HepG2 (cell line): ENCODE measurements around the gene FBXL7. TPM values are rescaled to one million over a fixed set of nuclear protein-coding genes. Genes with fewer than 3 reads are reported as not detected.

Experiments
- ARID4A ChIP-seq: sonication (generic); formaldehyde crosslinking; IDR thresholded peaks from 2 replicates; pipeline ENCODE4 v1.5.0; 2020; ENCODE audit warnings: mild to moderate bottlenecking, missing genetic modification reagents, borderline replicate concordance
- ARNT ChIP-seq: fragments of 450-650 bp; IDR thresholded peaks from 2 replicates; pipeline ENCODE4 v1.6.1; 2017
- ATRX ChIP-seq: sonication (generic); formaldehyde crosslinking; IDR thresholded peaks from 2 replicates; pipeline ENCODE4 v1.4.0; 2020; ENCODE audit warnings: missing genetic modification reagents, borderline replicate concordance
- RBM39 ChIP-seq: fragments of 200-400 bp; formaldehyde crosslinking; IDR thresholded peaks from one replicate; pipeline ENCODE4 v1.6.1; 2018; ENCODE audit warnings: antibody characterized with exemption, mild to moderate bottlenecking, low read depth, low read length; ENCODE audit not compliant: poor library complexity, severe bottlenecking
- polyA plus RNA-seq, 8 experiments: library from polyadenylated mRNA; depleted of rRNA in 3 of 8; stranded (reverse) in 7 of 8; unstranded in 1 of 8; fragments of >200 nt; fragmentation: Illumina TruSeq in 4 of 8; extraction: Trizol in 4 of 8; gene quantifications; 2 replicates each; pipeline versions ENCODE4 v1.2.1 to v1.2.3, GENCODE V29; 2011 to 2016; ENCODE audit warnings: low read depth in 4 of 8, missing spikeins in 1 of 8, mixed read lengths in 1 of 8; ENCODE audit not compliant: insufficient read depth in 1 of 8
- total RNA-seq, 5 experiments: library from RNA; depleted of rRNA; stranded (reverse); fragments of >200 nt; fragmentation: Illumina TruSeq; extraction: Trizol; gene quantifications; 2 replicates each; pipeline ENCODE4 v1.2.3, GENCODE V29; 2016; ENCODE audit warnings: low read depth in 1 of 5
- TF ChIP-seq, protein P1 (sequence below): sonication (generic); formaldehyde crosslinking; IDR thresholded peaks from one replicate; pipeline ENCODE4 v1.5.1; 2020; ENCODE audit warnings: mild to moderate bottlenecking, missing genetic modification reagents; ENCODE audit errors: not compliant biosample characterization

The FBXL7 gene
- total and polyA plus RNA-seq, 2 of the 13 experiments (the other 11 are each of a cell fraction or from before 2014, with no cell fraction given): 0.07 TPM; not detected in 1

GRCh38 chr5:15566306-15566705 is 66.3 kb downstream of the FBXL7 start (continued):
- TF ChIP-seq, protein P1, sequence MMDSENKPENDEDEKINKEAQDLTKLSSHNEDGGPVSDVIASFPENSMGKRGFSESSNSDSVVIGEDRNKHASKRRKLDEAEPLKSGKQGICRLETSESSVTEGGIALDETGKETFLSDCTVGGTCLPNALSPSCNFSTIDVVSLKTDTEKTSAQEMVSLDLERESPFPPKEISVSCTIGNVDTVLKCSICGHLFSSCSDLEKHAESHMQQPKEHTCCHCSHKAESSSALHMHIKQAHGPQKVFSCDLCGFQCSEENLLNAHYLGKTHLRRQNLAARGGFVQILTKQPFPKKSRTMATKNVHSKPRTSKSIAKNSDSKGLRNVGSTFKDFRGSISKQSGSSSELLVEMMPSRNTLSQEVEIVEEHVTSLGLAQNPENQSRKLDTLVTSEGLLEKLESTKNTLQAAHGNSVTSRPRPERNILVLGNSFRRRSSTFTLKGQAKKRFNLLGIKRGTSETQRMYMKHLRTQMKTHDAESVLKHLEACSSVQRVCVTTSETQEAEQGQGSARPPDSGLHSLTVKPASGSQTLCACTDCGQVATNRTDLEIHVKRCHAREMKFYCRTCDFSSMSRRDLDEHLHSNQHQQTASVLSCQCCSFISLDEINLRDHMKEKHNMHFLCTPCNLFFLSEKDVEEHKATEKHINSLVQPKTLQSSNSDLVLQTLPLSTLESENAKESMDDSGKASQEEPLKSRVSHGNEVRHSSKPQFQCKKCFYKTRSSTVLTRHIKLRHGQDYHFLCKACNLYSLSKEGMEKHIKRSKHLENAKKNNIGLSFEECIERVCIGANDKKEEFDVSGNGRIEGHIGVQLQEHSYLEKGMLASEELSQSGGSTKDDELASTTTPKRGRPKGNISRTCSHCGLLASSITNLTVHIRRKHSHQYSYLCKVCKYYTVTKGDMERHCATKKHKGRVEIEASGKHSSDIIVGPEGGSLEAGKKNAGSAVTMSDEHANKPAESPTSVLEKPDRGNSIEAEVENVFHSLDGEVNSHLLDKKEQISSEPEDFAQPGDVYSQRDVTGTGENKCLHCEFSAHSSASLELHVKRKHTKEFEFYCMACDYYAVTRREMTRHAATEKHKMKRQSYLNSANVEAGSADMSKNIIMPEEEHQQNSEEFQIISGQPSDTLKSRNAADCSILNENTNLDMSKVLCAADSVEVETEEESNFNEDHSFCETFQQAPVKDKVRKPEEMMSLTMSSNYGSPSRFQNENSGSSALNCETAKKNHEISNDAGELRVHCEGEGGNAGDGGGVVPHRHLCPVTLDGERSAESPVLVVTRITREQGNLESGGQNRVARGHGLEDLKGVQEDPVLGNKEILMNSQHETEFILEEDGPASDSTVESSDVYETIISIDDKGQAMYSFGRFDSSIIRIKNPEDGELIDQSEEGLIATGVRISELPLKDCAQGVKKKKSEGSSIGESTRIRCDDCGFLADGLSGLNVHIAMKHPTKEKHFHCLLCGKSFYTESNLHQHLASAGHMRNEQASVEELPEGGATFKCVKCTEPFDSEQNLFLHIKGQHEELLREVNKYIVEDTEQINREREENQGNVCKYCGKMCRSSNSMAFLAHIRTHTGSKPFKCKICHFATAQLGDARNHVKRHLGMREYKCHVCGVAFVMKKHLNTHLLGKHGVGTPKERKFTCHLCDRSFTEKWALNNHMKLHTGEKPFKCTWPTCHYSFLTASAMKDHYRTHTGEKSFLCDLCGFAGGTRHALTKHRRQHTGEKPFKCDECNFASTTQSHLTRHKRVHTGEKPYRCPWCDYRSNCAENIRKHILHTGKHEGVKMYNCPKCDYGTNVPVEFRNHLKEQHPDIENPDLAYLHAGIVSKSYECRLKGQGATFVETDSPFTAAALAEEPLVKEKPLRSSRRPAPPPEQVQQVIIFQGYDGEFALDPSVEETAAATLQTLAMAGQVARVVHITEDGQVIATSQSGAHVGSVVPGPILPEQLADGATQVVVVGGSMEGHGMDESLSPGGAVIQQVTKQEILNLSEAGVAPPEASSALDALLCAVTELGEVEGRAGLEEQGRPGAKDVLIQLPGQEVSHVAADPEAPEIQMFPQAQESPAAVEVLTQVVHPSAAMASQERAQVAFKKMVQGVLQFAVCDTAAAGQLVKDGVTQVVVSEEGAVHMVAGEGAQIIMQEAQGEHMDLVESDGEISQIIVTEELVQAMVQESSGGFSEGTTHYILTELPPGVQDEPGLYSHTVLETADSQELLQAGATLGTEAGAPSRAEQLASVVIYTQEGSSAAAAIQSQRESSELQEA (CRISPR knock-in tag): no peak
- TF ChIP-seq ATRX: no peak
- TF ChIP-seq ARNT: no peak
- no peak for TF ChIP-seq RBM39
- no peak for TF ChIP-seq ARID4A
